ENCODE measurements around the gene TIFAB. TPM values are rescaled to one million over a fixed set of nuclear protein-coding genes. Genes with fewer than 3 reads are reported as not detected.

Gene TIFAB
- total RNA-seq, 1 donor from 2014 or later, result not detected

GRCh38 chr5:135445306-135445985 is 6.7 kb downstream of the TIFAB start:
- Mint-ChIP-seq H3K4me3 (ENCODE audit: unreplicated experiment) (no peak overlapping the region), H3K9me3 (ENCODE audit: unreplicated experiment) (no peaks in the 10 kb centered on the region), H3K4me1 (ENCODE audit: unreplicated experiment) (peaks cover 22% of the 10 kb centered on the region), H3K36me3 (ENCODE audit: low read depth, unreplicated experiment) (no peaks in the 10 kb centered on the region), H3K27me3 (ENCODE audit: unreplicated experiment) (peaks cover 2% of the 10 kb centered on the region), H3K27ac (ENCODE audit: unreplicated experiment) (no peak overlapping the region)
- no peak for TF ChIP-seq CTCF (IDR thresholded peaks at IDR 0.05; ENCODE audit: unreplicated experiment)
- no peak for DNase-seq (ENCODE audit: low spot score)

- no peak overlapping the region for H3K4me3 Mint-ChIP-seq (ENCODE audit: unreplicated experiment)
- TF ChIP-seq CTCF (IDR thresholded peaks at IDR 0.05; ENCODE audit: unreplicated experiment), result no peak
- peaks cover 22% of the 10 kb centered on the region for H3K4me1 Mint-ChIP-seq (ENCODE audit: unreplicated experiment)
- H3K27me3 Mint-ChIP-seq (ENCODE audit: unreplicated experiment), result peaks cover 2% of the 10 kb centered on the region
- no peaks in the 10 kb centered on the region for H3K9me3 Mint-ChIP-seq (ENCODE audit: unreplicated experiment)
- H3K36me3 Mint-ChIP-seq (ENCODE audit: low read depth, unreplicated experiment), result no peaks in the 10 kb centered on the region
- DNase-seq (ENCODE audit: low spot score), result no peak
- H3K27ac Mint-ChIP-seq (ENCODE audit: unreplicated experiment), result no peak overlapping the region
These were observed 7.3 kb downstream of the TIFAB start for GRCh38 chr5:135444881-135445280.

- H3K27ac Mint-ChIP-seq (ENCODE audit: unreplicated experiment), result no peak overlapping the region
- DNase-seq (ENCODE audit: low spot score), result no peak
- H3K4me1 Mint-ChIP-seq (ENCODE audit: unreplicated experiment), result peaks cover 22% of the 10 kb centered on the region
- peaks cover 2% of the 10 kb centered on the region for H3K27me3 Mint-ChIP-seq (ENCODE audit: unreplicated experiment)
- no peaks in the 10 kb centered on the region for H3K36me3 Mint-ChIP-seq (ENCODE audit: low read depth, unreplicated experiment)
- no peaks in the 10 kb centered on the region for H3K9me3 Mint-ChIP-seq (ENCODE audit: unreplicated experiment)
- no peak for TF ChIP-seq CTCF (IDR thresholded peaks at IDR 0.05; ENCODE audit: unreplicated experiment)
- H3K4me3 Mint-ChIP-seq (ENCODE audit: unreplicated experiment), result no peak overlapping the region
These were observed 7.8 kb downstream of the TIFAB start for GRCh38 chr5:135444360-135444759.

GRCh38 chr5:135443161-135443960 is 8.8 kb downstream of the TIFAB start:
- no peak overlapping the region for H3K4me3 Mint-ChIP-seq (ENCODE audit: unreplicated experiment)
- no peak for TF ChIP-seq CTCF (IDR thresholded peaks at IDR 0.05; ENCODE audit: unreplicated experiment)
- H3K4me1 Mint-ChIP-seq (ENCODE audit: unreplicated experiment), result peaks cover 15% of the 10 kb centered on the region
- no peaks in the 10 kb centered on the region for H3K36me3 Mint-ChIP-seq (ENCODE audit: low read depth, unreplicated experiment)
- H3K9me3 Mint-ChIP-seq (ENCODE audit: unreplicated experiment), result no peaks in the 10 kb centered on the region
- peaks cover 4% of the 10 kb centered on the region for H3K27me3 Mint-ChIP-seq (ENCODE audit: unreplicated experiment)
- H3K27ac Mint-ChIP-seq (ENCODE audit: unreplicated experiment), result no peak overlapping the region
- DNase-seq (ENCODE audit: low spot score), result no peak

Measured in endothelial cell (in vitro differentiated cells).